ENCODE data around the gene BMPR1A. TPM values are rescaled to one million over a fixed set of nuclear protein-coding genes. Genes with fewer than 3 reads are reported as not detected.

BMPR1A gene
- total and polyA plus RNA-seq, 2 of the 13 experiments (the other 11 are each of a cell fraction or from before 2014, with no cell fraction given) = 17.8 to 44.2 TPM

GRCh38 chr10:86872757-86873156 lies 116.3 kb downstream of the BMPR1A start (continued):
- TF ChIP-seq CTCF (CRISPR knock-in tag; IDR thresholded peaks at IDR 0.05) (no peak), ZBTB7A (CRISPR knock-in tag; IDR thresholded peaks at IDR 0.05) (no peak)

GRCh38 chr10:86876748-86877147 lies 120.3 kb downstream of the BMPR1A start:
- no peak overlapping the region for H2AFZ ChIP-seq (ENCODE audit: low read length)
- peaks cover 2% of the 10 kb centered on the region for H3K4me1 ChIP-seq (ENCODE audit: insufficient read depth, low read length)
- H4K20me1 ChIP-seq (ENCODE audit: insufficient read depth, low read length) = peaks cover 5% of the 10 kb centered on the region; the same call in 1 of the 2 replicates
- BruUV-seq (replicated peaks) = no TSS peak
- no peak overlapping the region for H3K4me3 ChIP-seq (replicated peaks in 1 of 3; ENCODE audit: insufficient read depth in 1 of 3, low read depth in 2 of 3, low read length in 3 of 3)
- H3K9me3 ChIP-seq (ENCODE audit: low read length) = no peaks in the 10 kb centered on the region
- no peak for FAIRE-seq
- WGBS (ENCODE audit: low lambda C conversion rate) = 92% methylated on average over 2 of the region's 2 CpGs
- POLR2A ChIA-PET = no interaction called here
- no peak for ATAC-seq
- no peak overlapping the region for H3K9ac ChIP-seq (ENCODE audit: insufficient read depth, low read depth, low read length)
- peaks cover 4 to 27% of the 10 kb centered on the region in 2 experiments; a peak in 3 of 5 replicates for H3K36me3 ChIP-seq (replicated peaks in 1 of 2; ENCODE audit: control insufficient read depth in 1 of 2, insufficient read depth in 2 of 2, low read length in 2 of 2)
- CTCF ChIA-PET (ENCODE audit: low intra/inter-chr PET ratio, low total read pairs) = no interaction called here
- H3K79me2 ChIP-seq (ENCODE audit: insufficient read depth, low read length) = no peaks in the 10 kb centered on the region
- TF ChIP-seq ZNF101 (CRISPR knock-in tag; IDR thresholded peaks at IDR 0.05; ENCODE audit: borderline replicate concordance, low read depth) = no peak
- no peak for TF ChIP-seq HOXA7 (CRISPR knock-in tag; IDR thresholded peaks at IDR 0.05)
- no peak for TF ChIP-seq ZNF720 (CRISPR knock-in tag; IDR thresholded peaks at IDR 0.05)
- no peak for TF ChIP-seq EED (CRISPR knock-in tag; IDR thresholded peaks at IDR 0.05)
- no peak for TF ChIP-seq REST (IDR thresholded peaks at IDR 0.05; ENCODE audit: borderline replicate concordance in 1 of 2, low read depth in 1 of 2, low read length in 2 of 2)
- TF ChIP-seq PAX8 (CRISPR knock-in tag; IDR thresholded peaks at IDR 0.05; ENCODE audit: borderline replicate concordance) = no peak
- TF ChIP-seq ZBTB43 (CRISPR knock-in tag; conservative IDR thresholded peaks at IDR 0.05) = no peak
- TF ChIP-seq CBFB (CRISPR knock-in tag; IDR thresholded peaks at IDR 0.05) = no peak
- TF ChIP-seq PLRG1 (conservative IDR thresholded peaks at IDR 0.05) = no peak
- no peak for TF ChIP-seq RFXANK (CRISPR knock-in tag; IDR thresholded peaks at IDR 0.05)
- no peak for TF ChIP-seq TFDP1 (CRISPR knock-in tag; IDR thresholded peaks at IDR 0.05; ENCODE audit: borderline replicate concordance)
- intact Hi-C loops (cut with micrococcal nuclease; ENCODE audit: unreplicated experiment) = no loop called here
- H3K4me2 ChIP-seq (ENCODE audit: low read depth, low read length) = no peak overlapping the region
- in situ Hi-C loops (cut with HindIII; ENCODE audit: extremely low pct_ligation_motif_present, low pct_unique_long_range_greater_than_20kb) = no loop called here
- DNase-seq (ENCODE audit: low spot score) = no peak
- no peaks in the 10 kb centered on the region for H3K27me3 ChIP-seq (ENCODE audit: control insufficient read depth in 1 of 2, insufficient read depth in 2 of 2, low read length in 2 of 2)
- no peak overlapping the region for H3K27ac ChIP-seq (ENCODE audit: extremely low read length, insufficient read depth, low read length)

All from HepG2 (cell line).